Measurements from ENCODE around the gene HOXD1. TPM values are rescaled to one million over a fixed set of nuclear protein-coding genes. Genes with fewer than 3 reads are reported as not detected.

The HOXD1 gene
- total RNA-seq, 1 experiment from 2014 or later, result not detected

DNA sequence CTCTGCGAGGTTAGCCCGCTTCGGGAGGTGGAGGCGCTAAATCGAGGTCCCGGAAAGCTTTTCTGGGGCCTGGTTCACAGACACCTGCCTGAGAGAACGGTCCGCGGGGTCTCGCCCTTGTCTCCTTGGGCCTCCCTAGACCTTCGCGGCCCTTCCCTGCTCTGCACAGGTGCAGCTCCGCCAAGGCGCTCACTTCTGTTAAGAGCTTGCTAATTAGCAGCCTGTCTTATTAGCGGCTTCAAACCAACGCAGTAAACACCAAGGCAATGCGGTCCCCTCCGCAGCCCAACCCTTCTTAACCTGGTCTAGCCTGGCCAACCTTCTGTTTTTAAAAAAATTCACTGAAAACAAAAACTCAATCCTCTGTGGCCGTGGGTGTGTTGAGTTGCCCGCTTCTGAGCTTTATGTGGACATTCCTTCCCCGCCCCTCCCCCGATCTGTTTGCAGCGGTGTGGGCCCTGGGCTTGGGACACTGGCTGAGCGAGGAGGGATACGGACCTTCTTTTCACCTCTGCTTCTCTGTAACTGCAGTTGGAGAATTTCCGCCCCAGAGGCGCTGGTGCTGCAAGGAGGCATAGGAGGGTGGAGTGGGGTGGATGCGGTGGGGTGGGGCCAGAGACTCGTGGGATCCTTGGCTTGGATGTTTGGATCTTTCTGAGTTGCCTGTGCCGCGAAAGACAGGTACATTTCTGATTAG lies 40.5 kb upstream of the HOXD1 start:
- H2AFZ ChIP-seq (ENCODE audit: low read length), result no peak overlapping the region
- H3K4me2 ChIP-seq (ENCODE audit: insufficient read depth, insufficient read length, low read length), result no peak overlapping the region
- H3K27me3 Mint-ChIP-seq (ENCODE audit: low read depth), result peaks cover 100% of the 10 kb centered on the region
- no peak overlapping the region for H2BK15ac ChIP-seq (ENCODE audit: low read depth, low read length)
- H3K4me1 ChIP-seq (ENCODE audit: insufficient read depth, low read length), result no peaks in the 10 kb centered on the region; the same call in 1 of the 2 replicates
- H2AK5ac ChIP-seq (ENCODE audit: insufficient read length, low read length), result no peak overlapping the region
- peaks cover 3 to 8% of the 10 kb centered on the region in 2 experiments; a peak in 3 of 5 replicates for H3K9me3 Mint-ChIP-seq
- peak overlapping the region in 1 of 2 experiments; percentile 67; a peak in 3 of 5 replicates for H3K4me3 Mint-ChIP-seq
- H4K20me1 ChIP-seq (ENCODE audit: control insufficient read depth, insufficient read depth, insufficient read length), result no peaks in the 10 kb centered on the region
- no peak overlapping the region for H2BK120ac ChIP-seq (ENCODE audit: low read depth, low read length, poor library complexity, severe bottlenecking)
- no peak overlapping the region for H3K14ac ChIP-seq (ENCODE audit: insufficient read depth, low read length)
- no peak overlapping the region for H4K5ac ChIP-seq (ENCODE audit: insufficient read length, low read depth, low read length)
- H3K36me3 Mint-ChIP-seq (ENCODE audit: insufficient read depth in 1 of 3, low read depth in 3 of 3), result no peaks in the 10 kb centered on the region; a peak in 1 of 7 replicates
- peaks cover 2 to 21% of the 10 kb centered on the region in 2 experiments; a peak in 3 of 4 replicates for H3K4me1 Mint-ChIP-seq
- no peak overlapping the region for H3K27ac Mint-ChIP-seq
- no peak overlapping the region for H3K27ac ChIP-seq (ENCODE audit: insufficient read length, low read depth, low read length)
- no peak overlapping the region for H3K56ac ChIP-seq (ENCODE audit: insufficient read length, low read depth, low read length)
- H3K23me2 ChIP-seq (ENCODE audit: insufficient read length, low read depth, low read length, poor library complexity, severe bottlenecking), result no peaks in the 10 kb centered on the region
- H4K8ac ChIP-seq (replicated peaks; ENCODE audit: insufficient read length, low read depth, low read length), result no peak overlapping the region
- H3K18ac ChIP-seq (ENCODE audit: insufficient read length, low read depth, low read length), result no peak overlapping the region
- H3T11ph ChIP-seq (ENCODE audit: low read length), result no peak overlapping the region
- no peak overlapping the region for H3K4ac ChIP-seq (ENCODE audit: low read depth, low read length)
- no CpG with 5 or more reads among the region's 31 CpGs for WGBS (ENCODE audit: extremely low coverage, insufficient read length, low lambda C conversion rate)
- H3K27me3 ChIP-seq (ENCODE audit: insufficient read depth, low read length), result peaks cover 96% of the 10 kb centered on the region
- TF ChIP-seq, protein P1, sequence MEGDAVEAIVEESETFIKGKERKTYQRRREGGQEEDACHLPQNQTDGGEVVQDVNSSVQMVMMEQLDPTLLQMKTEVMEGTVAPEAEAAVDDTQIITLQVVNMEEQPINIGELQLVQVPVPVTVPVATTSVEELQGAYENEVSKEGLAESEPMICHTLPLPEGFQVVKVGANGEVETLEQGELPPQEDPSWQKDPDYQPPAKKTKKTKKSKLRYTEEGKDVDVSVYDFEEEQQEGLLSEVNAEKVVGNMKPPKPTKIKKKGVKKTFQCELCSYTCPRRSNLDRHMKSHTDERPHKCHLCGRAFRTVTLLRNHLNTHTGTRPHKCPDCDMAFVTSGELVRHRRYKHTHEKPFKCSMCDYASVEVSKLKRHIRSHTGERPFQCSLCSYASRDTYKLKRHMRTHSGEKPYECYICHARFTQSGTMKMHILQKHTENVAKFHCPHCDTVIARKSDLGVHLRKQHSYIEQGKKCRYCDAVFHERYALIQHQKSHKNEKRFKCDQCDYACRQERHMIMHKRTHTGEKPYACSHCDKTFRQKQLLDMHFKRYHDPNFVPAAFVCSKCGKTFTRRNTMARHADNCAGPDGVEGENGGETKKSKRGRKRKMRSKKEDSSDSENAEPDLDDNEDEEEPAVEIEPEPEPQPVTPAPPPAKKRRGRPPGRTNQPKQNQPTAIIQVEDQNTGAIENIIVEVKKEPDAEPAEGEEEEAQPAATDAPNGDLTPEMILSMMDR (conservative IDR thresholded peaks at IDR 0.05), result no peak
- no peak overlapping the region for H3K9ac ChIP-seq (ENCODE audit: extremely low read depth, insufficient read length, low read length)
- no peak overlapping the region for H3K23ac ChIP-seq (ENCODE audit: insufficient read length, low read depth, low read length)
- H2BK5ac ChIP-seq (ENCODE audit: insufficient read length, low read length), result no peak overlapping the region
- H2BK20ac ChIP-seq (ENCODE audit: low read depth, low read length, poor library complexity, severe bottlenecking), result no peak overlapping the region
- H3K79me2 ChIP-seq (ENCODE audit: insufficient read depth, low read length), result no peaks in the 10 kb centered on the region
- no peak overlapping the region for H4K91ac ChIP-seq (ENCODE audit: insufficient read length, low read depth, low read length)
- no peaks in the 10 kb centered on the region for H3K9me3 ChIP-seq (ENCODE audit: control insufficient read depth, low read depth, low read length)
- no peak for DNase-seq
- no peaks in the 10 kb centered on the region for H3K79me1 ChIP-seq (ENCODE audit: insufficient read depth, low read depth, low read length, poor library complexity, severe bottlenecking)
- no peak overlapping the region for H2BK12ac ChIP-seq (ENCODE audit: insufficient read length, low read depth, low read length)
